SK-N-SH treated with all-trans-retinoic acid at 6 μM for 48 hours (cell line): ENCODE results near the gene SLC25A22.

Experiments
- CSDC2 ChIP-seq: fragments of 250-450 bp; sonication (Bioruptor Pico); IDR thresholded peaks from 2 replicates; pipeline ENCODE4 v1.5.0; 2020; ENCODE audit warnings: mild to moderate bottlenecking, moderate library complexity
- OSR1 ChIP-seq: fragments of 250-450 bp; sonication (Bioruptor Pico); IDR thresholded peaks from 2 replicates; pipeline ENCODE4 v1.8.0; 2022; ENCODE audit warnings: moderate library complexity, mild to moderate bottlenecking, inconsistent platforms
- PATZ1 ChIP-seq: fragments of 250-450 bp; sonication (Bioruptor Pico); IDR thresholded peaks from 2 replicates; pipeline ENCODE4 v1.8.0; 2020; ENCODE audit warnings: mild to moderate bottlenecking, moderate library complexity, borderline replicate concordance
- SNAI2 ChIP-seq: fragments of 250-450 bp; sonication (Bioruptor Pico); IDR thresholded peaks from 2 replicates; pipeline ENCODE4 v1.5.0; 2020; ENCODE audit warnings: mild to moderate bottlenecking, moderate library complexity
- ZC3H10 ChIP-seq: fragments of 250-450 bp; sonication (Bioruptor Pico); IDR thresholded peaks from 2 replicates; pipeline ENCODE4 v1.5.1; 2021; ENCODE audit warnings: mild to moderate bottlenecking, moderate library complexity
- ZFP30 ChIP-seq: fragments of 450-650 bp; formaldehyde crosslinking; IDR thresholded peaks from 2 replicates; pipeline ENCODE4 v1.5.0; 2022; ENCODE audit warnings: mild to moderate bottlenecking, moderate library complexity
- ZNF565 ChIP-seq: fragments of 450-650 bp; formaldehyde crosslinking; conservative IDR thresholded peaks from 2 replicates; pipeline ENCODE4 v1.5.0; 2020; ENCODE audit warnings: low read depth, mild to moderate bottlenecking, moderate library complexity

- no peak for TF ChIP-seq CSDC2
- no peak for TF ChIP-seq ZNF565 (CRISPR knock-in tag)
- no peak for TF ChIP-seq OSR1 (CRISPR knock-in tag)
- no peak for TF ChIP-seq SNAI2 (CRISPR knock-in tag)
- TF ChIP-seq PATZ1 (CRISPR knock-in tag): no peak
- TF ChIP-seq ZFP30 (CRISPR knock-in tag): no peak
- no peak for TF ChIP-seq ZC3H10 (CRISPR knock-in tag)
These were observed 28.1 kb upstream of the SLC25A22 start for GRCh38 chr11:826227-826621.
